GM13977 (cell line): ENCODE results near the gene GPR141.

Experiments
- DNase-seq: peaks from one replicate; pipeline ENCODE4 v3.0.0; 2012; ENCODE audit warnings: low spot score
- in situ Hi-C: fragments of 300-500 bp; cut with MboI; formaldehyde crosslinking; loops from one replicate; pipeline ENCODE4 v1.12.0; 2022; ENCODE audit warnings: low sequenced_read_pairs, low pct_unique_long_range_greater_than_20kb, mixed read lengths, inconsistent platforms; ENCODE audit not compliant: unreplicated experiment
- TF ChIP-seq, protein P1 (sequence below): IDR thresholded peaks from 2 replicates; pipeline ENCODE4 v1.5.1; 2012; ENCODE audit warnings: mild to moderate bottlenecking, control low read depth; ENCODE audit not compliant: insufficient read depth; ENCODE audit errors: extremely low read depth, missing control alignments

The GPR141 gene

DNA sequence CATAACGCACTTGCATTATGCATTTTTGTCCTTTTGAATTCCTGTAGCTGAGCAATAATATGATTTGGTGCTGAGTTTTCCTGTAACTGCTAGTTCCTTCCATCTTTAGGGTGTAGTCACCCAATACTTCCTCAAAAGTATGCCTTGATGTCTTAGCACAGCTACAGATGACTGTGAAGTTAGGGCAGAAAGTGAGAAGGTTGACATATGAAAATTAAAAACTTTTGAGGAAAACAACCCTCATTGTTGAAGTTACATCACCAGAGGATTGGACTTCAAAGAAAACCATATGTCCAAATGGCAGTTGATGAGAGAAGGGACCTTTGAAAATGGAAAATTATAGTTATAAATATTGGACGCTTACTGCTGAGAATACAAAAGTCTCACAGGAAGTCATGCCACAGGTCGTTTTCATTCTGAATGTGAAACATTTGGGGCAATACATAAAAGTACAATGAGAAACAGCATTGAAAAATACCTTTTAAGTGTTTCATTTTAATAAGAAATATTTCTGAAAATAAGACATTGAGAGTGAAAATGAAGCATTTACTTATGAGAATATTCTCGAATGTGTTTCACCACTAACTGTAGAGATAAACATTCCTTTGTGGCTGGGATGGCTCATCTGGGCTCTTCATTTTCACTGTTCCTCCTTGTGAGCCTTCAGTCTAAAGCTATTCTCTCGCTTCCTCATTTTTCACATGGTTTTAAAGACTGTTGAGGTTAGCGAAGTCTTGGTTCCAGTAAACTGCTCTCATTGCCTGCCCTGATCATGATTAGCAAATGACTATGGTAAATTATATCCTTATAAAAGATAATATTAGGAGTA, 103.4 kb downstream of the GPR141 start:
- DNase-seq = peak; percentile 34
- TF ChIP-seq, protein P1, sequence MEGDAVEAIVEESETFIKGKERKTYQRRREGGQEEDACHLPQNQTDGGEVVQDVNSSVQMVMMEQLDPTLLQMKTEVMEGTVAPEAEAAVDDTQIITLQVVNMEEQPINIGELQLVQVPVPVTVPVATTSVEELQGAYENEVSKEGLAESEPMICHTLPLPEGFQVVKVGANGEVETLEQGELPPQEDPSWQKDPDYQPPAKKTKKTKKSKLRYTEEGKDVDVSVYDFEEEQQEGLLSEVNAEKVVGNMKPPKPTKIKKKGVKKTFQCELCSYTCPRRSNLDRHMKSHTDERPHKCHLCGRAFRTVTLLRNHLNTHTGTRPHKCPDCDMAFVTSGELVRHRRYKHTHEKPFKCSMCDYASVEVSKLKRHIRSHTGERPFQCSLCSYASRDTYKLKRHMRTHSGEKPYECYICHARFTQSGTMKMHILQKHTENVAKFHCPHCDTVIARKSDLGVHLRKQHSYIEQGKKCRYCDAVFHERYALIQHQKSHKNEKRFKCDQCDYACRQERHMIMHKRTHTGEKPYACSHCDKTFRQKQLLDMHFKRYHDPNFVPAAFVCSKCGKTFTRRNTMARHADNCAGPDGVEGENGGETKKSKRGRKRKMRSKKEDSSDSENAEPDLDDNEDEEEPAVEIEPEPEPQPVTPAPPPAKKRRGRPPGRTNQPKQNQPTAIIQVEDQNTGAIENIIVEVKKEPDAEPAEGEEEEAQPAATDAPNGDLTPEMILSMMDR = no peak
- in situ Hi-C loops = no loop called here
